RCC 7860 (cell line): ENCODE measurements around the gene MOB2.
"Not testable (repeated sequence)": the region's sequence is repeated elsewhere in the genome, so short reads cannot be mapped to it uniquely, and the experiment has no call there.

Experiments
- DNase-seq: peaks from one replicate; pipeline ENCODE4 v3.0.0-alpha.2; 2015; ENCODE audit warnings: low spot score
- FAIRE-seq: peaks from 2 replicates; lab custom pipeline; 2012; peaks lifted over from hg19 to GRCh38; lab: Jason Lieb, UNC

Gene MOB2

DNA sequence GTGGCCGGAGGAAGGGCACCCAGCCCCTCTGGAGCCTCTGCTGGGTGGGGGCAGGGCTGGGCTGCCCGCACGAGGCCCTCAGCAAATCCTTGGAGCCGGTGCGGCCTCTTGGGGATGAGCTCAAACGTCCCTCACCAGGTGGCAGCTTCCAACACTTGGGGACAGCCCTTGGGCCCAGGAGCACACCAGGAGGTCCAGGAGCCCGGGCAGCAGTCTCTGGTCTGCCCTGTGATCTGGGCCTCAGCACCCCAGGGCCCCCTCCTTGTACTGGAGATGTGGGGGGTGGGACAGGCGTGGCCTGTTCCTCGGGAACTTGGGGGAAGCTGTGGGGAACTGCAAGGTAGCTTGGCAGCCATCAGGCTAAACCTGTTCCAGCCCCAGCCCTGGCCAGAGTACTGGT lies 40.0 kb downstream of the MOB2 start:
- DNase-seq (no peak), FAIRE-seq (no peak)

DNA sequence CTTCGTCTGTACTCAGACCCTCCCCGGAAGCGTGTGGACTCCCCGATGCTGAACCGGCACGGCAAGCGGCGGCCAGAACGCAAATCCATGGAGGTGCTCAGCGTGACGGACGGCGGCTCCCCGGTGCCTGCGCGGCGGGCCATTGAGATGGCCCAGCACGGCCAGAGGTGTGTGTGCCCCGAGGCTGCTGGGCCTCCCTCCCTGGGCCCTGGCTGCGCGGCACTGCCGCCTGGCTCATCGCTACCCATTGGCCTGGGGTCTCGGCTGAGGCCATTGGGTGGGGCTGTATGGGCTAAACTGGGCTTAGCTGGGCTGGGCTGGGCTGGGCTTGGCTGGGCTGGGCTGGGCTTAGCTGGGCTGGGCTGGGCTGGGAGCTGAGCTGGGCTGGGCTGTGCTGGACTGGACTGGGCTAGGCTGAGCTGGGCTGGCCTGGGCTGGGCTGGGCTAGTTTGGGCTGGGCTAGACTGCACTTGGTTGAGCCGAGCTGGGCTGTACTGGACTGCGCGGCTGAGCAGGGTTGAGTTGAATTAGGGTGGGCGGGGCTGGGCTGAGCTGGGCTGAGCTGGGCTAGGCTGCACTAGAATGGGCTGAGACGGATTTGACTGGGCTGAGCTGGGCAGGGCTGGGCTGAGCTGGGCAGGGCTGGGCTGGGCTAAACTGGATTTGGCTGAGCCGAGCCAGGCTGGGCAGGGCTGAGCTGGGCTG lies 40.7 kb downstream of the MOB2 start:
- FAIRE-seq (no peak), DNase-seq (no peak)

DNA sequence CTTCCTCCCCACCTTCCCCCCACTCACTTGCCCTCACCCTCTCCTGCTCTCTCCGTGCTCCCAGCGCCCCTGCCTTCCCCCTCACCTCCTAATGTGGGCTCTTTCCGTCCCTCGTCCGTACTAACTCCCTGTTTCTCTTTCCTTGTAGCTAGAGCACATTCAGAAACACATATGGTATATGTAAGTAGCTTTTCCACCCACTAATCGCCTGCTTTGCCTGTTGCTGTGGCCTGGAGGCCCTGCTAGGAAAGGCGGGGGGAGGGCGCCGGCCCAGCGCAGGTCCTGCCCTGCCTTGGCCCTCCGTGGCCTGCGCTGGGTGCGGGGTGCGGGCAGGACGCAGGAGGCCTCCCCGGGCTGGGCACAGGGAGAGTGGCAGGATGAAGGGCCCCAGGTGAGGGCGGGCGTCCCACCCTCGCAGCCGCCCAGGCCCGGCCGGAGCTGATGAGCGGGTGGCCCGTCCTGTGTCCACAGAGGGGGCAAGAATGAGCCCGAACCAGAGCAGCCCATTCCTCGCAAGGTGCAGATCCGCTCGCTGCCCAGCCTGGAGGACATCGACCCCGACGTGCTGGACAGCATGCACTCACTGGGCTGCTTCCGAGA lies 41.7 kb downstream of the MOB2 start:
- DNase-seq (no peak), FAIRE-seq (no peak)

DNA sequence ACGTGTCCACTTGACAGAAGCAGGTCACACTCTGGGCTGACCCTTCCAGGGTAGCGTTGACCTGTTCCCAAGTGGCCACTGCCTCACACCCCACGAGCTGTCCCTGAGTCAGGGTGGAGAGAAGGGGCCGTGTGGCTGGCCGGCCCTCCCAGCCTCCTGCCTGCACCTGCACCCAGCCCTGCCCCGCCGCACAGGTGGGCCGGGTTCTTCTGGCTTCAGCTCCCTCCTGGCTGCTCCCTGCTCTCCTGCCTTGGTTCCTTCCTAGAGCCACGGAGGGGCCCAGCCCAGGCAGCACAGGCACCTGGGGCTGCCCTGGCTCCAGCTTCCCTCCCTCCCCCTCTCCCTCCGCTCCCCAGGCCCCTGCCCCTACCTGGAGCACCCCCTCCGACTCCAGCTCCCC lies 42.3 kb downstream of the MOB2 start:
- DNase-seq (no peak), FAIRE-seq (no peak)

DNA sequence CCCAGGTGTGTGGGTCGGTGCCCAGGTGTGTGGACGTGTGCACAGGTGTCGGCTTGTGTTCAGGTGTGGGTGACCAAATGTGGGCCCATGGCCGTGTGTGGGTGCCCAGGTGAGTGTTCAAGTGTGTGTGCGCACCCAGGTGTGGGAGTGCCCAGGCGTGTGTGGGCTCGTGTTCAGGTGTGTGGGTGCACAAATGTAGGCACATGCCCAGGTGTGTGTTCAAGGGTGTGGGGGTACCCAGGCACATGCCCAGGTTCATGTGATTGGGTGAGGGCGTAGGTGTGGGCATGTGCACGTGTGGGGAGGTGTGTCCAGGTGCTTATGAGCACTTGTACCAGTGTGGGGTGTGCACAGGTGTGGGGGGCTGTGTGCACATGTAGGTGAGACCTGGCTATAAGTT lies 42.8 kb downstream of the MOB2 start:
- FAIRE-seq (no peak), DNase-seq (no peak)

DNA sequence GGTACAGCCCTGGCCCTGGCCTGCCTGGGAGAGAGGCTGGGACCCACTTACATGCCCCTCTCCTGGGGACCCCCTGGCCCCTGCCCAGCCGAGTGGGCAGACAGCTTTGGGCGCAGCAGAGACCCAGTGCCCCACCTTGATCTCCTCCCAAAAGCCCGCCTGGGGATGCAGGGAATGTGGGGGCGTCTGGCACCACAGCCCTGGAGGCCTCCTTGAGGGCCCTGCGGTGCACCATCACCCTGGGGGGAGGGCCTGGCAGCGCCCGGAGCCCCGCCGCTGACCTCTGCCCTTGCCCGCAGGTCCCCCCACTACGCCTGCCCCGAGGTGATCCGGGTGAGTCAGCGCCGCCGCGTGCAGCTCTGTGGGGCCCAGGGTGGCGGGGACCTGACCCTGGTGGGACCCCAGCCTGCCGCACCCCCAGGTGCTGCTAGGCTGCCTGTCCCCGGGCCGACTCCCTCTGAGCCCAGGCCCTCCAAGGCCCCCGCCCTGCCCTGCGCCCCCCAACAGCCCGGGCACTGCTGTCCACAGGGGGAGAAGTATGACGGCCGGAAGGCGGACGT lies 43.7 kb downstream of the MOB2 start:
- FAIRE-seq, result no peak
- no peak for DNase-seq

DNA sequence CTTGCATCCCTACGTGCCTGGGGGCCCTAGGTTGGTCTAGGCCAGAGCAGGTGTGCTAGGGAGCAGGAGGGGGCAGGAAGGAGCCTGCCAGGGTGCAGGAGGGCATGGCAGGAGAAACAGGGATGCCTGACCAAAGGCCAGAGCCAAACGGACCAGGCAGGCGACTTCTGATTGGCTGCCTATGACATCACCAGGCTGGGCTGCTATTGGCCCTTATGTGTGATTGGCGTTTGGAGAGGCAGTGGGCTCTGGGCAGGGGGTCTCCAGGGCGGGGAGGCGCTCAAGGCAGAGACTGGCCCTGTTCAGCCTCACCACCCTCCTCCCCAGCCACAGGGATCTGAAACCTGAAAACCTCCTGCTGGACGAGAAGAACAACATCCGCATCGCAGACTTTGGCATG lies 44.4 kb downstream of the MOB2 start:
- FAIRE-seq (no peak), DNase-seq (no peak)

DNA sequence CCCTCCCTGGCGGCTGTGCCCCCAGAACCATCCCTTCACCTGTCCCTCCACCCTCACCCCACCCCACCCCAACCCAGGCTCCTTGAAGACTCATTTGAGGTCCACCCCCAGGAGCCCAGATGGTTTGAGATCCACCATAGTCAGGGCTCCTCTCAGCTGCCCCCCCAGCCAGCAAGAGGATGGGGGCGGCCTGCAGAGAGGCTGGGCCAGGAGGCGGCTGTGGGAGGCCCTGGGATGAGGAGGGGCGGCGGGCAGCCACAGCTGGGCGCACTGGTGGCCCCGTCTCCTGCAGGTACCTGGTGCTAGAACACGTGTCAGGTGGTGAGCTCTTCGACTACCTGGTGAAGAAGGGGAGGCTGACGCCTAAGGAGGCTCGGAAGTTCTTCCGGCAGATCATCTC lies 46.1 kb downstream of the MOB2 start:
- DNase-seq, result no peak

DNA sequence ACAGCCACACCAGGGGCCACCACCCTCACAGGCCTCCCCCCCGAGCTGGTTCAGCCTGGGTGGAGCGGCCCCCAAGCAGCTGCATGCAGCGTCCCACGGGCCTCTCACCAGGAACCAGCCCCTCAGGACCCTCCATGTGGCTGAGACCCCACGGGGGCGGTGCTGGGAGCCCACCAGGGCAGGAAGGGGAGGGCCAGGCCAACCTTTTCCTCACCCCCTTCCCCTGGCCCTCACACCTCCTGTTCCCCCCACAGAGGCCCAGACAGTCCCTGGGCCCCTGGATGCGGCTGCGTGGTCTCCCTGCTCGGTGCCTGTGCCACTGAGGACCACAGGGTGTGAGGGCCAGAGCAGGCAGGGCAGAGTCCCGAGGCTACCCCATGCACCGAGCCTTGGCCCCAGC lies 46.5 kb downstream of the MOB2 start:
- DNase-seq, result no peak
- FAIRE-seq, result no peak

More for the DNA sequence above, 46.1 kb downstream of the MOB2 start:
- no peak for FAIRE-seq

DNA sequence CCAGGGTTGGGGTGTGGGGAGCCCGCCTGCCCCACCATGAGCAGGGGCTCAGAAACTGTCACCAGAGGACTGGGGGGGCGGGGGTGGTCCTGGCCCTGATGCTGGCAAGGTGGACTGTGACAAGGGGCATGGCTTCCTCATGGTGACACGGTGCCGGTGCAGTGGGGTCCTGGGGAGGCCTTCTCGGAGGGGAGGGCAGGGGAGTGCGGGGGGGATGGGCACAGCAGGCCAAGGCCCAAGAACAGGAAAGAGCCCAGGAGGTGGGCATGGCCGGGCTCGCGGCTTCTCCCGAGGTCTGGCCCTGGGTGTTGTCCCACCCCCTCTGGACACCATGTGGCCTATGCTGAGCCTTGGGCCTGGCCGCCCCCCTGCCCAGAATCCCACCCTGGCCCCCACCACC lies 47.2 kb downstream of the MOB2 start:
- no peak for FAIRE-seq
- DNase-seq, result no peak

DNA sequence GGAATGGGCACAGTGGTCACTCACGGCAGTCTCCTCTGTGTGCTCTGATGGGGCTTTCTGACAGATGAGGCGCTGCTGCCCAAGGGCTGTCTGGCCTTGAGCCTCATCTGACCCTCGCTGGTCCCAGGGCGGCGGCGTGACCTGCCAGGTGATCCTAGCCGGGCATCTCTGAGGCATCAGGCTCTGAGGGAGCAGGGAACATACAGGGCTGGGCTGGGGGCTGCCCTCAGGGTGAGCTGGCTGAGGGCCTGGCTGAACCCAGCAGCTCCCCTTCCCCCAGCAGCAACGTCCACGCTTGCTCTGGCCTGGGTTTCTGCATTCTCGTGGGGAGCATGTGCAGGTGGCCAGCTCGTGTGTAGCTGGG lies 47.6 kb downstream of the MOB2 start:
- FAIRE-seq (no peak), DNase-seq (no peak)

DNA sequence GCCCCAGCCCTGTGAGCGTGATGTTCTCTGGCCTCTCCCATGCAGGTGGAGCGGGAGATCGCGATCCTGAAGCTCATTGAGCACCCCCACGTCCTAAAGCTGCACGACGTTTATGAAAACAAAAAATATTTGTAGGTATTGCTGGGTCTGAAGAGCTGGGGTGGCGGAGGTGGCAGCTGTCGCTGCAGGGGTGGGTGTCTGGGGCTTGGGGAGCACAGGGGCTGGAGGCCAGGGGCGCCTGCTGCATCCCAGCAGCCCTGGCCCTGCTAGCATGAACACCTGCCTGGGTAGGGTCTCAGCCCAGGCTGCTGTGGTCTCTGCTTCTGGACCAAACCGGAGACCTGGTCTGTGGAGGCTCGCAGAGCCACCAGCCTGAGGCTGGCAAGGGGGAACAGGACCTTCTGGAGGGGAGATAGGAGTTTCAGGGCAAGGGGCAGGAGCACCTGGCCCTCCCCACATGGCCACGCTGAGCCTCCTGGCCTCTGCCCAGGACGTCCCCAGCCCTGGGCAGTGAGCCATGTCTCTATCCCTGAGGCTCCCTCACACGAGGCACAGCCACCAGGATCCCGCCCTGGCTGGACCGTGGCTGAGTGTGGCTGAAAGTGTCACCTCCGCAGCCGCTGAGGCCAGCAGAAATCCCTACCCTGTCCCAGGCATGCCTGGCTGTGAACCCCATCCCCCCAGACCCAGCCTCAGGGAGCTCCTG lies 48.2 kb downstream of the MOB2 start:
- no peak for DNase-seq
- FAIRE-seq, result no peak

DNA sequence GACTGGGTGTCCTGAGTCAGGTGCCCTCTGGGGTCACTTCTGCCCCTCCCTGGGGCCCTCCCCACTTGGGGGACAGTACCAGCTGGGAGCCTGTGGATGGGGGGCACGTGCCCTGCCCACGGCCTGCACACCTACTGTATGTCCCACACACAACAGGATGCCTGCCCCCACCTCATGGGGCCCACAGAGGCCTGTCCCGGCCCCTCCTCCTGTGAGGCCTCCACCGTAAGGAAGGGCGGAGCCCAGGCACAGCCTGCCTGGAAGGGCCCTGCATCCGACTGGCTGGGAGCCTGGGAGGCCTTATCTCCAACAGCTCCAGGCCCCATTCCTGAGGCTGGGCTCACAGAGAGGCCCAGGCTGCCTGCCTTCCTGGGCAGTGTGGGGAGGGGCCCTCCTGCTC lies 49.1 kb downstream of the MOB2 start:
- no peak for FAIRE-seq
- DNase-seq, result no peak

DNA sequence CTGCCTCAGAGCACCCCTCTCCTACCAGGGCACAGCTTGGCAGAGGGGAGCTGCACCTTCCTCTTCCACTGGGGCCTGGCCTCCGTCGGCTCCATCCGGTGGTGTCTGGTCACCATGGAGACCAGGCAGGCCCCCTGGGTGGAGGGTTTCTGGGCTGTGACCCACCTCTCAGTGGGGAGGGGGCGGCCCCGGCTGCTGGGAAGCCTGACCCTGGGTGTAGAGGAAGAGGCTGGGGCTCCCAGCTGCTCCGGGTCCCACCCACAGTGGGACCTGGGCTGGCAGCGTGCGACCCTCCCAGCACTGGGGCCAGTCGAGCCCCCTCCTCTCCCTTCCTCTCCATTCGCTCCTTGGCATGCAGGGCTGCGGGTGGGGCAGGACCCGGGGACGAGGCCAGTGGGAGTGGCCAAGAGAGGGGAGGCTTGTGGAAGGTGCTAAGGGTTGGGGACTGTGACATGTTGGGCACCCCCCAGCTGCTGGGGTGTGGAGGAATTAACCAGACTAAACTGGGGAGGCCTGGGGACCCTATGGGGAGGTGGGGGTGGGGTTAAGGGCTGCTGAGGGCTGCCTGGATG lies 50.0 kb downstream of the MOB2 start:
- no peak for DNase-seq

DNA sequence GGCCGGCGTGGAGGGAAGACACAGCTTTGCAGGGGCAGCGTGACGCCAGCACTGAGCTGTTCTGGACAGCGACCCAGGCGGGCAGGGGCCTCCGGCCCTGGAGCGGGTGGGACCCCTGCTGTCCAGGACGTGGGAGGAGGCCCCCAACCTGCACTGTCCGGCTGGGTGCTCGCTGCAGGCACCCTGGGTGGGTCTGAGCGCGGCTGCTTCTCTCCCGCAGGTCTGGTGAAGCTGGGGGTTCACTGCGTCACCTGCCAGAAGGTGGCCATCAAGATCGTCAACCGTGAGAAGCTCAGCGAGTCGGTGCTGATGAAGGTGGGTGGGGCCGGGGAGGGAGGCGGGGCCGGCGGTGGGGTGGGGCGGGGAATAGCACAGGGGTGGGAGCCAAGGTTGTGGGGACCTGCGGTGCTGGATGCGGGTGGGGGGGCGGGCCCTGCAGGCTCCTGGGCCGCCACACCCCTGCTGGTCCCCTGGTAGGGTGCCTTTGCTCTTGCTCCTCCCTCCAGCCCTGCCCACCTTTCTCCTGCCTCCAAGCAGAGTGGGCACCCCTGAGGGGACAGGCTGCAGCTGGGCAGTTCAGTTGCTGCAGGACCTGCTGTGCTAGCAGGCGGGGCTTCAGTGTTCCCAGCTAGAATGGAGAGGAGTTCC lies 50.6 kb downstream of the MOB2 start:
- DNase-seq, result no peak
- no peak for FAIRE-seq

More for the DNA sequence above, 50.0 kb downstream of the MOB2 start:
- no peak for FAIRE-seq

DNA sequence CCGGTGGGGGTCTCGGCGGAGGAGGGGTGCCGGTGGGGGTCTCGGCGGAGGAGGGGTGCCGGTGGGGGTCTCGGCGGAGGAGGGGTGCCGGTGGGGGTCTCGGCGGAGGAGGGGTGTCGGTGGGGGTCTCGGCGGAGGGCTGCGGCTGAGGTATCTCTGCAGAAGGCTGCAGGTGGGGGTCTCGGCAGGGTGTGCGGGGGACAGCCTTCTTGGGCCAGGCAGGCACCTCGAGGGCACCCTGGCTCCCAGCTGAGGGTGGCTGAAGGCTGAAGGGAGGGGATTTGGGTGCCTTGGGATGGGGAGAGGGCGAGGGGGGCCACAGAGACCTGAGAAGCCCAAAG lies 51.1 kb downstream of the MOB2 start:
- not testable (repeated sequence) for FAIRE-seq

DNA sequence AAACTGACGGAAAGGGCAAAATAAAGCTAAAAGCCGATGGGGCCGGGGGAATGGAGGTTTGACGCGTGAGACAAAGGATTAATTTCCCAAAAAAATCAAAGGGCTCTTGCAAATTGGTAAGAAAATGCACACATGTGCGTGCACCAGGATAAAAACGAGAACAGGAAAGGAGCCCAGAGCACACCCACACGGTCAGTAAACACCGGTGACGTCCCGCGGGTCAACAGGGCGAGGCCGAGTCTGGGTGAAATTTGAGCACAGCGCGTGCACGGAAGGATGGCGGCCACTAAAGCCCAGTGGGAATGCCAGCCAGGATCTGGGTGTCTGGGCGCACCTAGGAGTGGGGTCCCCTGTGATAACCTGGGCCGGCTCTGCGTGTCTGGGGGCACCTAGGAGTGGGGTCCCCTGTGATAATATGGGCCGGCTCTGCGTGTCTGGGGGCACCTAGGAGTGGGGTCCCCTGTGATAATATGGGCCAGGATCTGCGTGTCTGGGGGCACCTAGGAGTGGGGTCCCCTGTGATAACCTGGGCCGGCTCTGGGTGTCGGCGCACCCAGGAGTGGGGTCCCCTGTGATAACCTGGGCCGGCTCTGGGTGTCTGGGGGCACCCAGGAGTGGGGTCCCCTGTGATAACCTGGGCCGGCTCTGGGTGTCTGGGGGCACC lies 52.5 kb downstream of the MOB2 start:
- DNase-seq (no peak), FAIRE-seq (no peak)

More for the DNA sequence above, 51.1 kb downstream of the MOB2 start:
- DNase-seq, result not testable (repeated sequence)

DNA sequence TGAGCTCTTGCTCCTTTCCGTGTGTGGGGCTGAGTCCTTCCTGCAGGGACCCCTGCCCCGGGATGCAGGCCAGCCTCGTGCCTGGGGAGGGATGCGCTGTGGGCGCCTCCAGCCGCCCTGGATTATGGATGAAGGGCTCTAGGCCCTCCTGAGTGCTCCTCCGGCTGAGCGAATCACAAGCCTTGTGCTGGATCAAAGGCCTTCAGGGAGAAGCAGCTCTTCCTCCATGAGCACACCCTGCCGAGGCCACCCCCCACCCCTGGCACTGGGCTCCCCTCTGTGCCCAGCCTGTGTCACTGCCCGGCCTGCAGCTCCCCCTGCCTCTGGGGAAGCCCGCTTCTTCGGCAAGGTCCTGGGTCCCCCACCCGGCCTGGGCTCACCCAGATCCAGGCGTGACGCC lies 53.0 kb downstream of the MOB2 start:
- DNase-seq (no peak), FAIRE-seq (no peak)

DNA sequence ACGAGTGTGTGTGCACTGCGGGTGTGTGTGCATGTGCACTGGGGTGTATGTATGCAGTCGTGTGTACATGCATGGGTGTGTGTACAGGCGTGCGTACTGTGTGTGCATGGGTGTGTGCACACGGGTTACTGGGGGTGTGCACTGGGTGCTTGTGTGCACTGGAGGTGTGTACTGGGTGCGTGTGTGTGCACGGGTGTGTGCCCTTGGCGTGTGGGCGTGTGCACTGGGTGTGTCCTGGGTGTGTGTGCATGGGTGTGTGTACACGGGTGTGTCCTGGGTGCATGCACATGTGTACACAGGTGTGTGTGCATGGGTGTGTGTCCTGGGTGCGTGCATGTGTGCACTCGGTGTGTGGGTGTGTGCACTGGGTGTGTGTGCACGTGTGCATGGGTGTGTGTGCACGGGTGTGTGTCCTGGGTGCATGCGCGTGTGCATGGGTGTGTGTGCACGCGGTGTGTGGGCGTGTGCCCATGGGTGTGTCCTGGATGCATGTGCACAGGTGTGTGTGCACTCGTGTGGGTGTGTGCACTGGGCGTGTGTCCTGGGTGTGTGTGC lies 57.7 kb downstream of the MOB2 start:
- DNase-seq (no peak), FAIRE-seq (no peak)

DNA sequence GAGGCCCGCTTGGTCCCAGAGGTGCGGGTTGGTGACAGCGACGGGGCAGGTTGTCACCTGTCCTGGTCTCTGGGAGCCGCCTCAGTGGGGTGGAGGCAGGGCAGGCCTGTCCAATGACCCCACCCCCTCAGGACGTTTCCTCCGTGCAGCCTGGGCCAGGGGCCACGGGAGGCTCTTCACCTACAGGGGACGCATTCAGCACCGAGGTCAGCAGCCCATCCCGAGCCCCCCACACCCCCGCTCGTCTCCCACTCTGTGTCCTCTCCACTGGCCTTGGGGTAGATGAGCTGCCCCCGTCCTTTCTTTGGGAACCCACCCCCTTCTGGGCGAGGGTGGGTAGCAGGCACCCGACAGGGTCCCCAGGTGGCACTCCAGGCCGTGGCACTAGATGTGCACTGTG lies 61.1 kb downstream of the MOB2 start:
- FAIRE-seq, result no peak
- no peak for DNase-seq
